ENCODE data around the gene TLR6. TPM values are rescaled to one million over a fixed set of nuclear protein-coding genes. Genes with fewer than 3 reads are reported as not detected.

TLR6 gene
- total RNA-seq, 1 experiment from 2014 or later: 1.5 TPM

DNA sequence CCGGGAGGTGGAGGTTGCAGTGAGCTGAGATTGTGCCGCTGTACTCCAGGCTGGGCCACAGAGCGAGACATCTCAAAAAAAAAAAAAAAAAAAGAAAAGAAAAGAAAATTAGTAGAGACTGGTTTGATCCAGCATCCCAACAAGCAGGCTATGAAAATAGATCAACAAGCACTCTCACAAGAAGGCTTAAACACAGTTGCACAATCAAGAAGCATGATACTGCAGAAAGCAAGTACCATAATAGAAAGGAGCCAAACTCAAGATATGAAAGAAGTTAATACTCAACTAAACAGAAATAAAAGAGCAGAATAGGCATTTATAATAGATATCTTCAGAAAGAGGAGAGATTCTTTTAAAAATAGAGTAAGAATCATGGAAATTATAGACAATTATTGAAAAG, 10.6 kb downstream of the TLR6 start:
- CTCF ChIA-PET: interaction anchor here (0.6 kb wide), 1 partner anchor 780 kb away, joined by 3 read pairs; no protein-coding TSS in a partner anchor
- Histone ChIP-seq H3K27me3 (replicated peaks; ENCODE audit: insufficient read depth, low read depth, low read length, poor library complexity) (no peaks in the 10 kb centered on the region), H3K27ac (ENCODE audit: low read depth, low read length, poor library complexity, severe bottlenecking) (no peak overlapping the region), H3K4me1 (ENCODE audit: insufficient read depth, low read length, poor library complexity, severe bottlenecking) (no peaks in the 10 kb centered on the region), H3K4me3 (ENCODE audit: low read depth, low read length, poor library complexity, severe bottlenecking) (no peak overlapping the region), H3K9me3 (ENCODE audit: low read depth, low read length, poor library complexity, severe bottlenecking) (no peaks in the 10 kb centered on the region), H3K36me3 (ENCODE audit: insufficient read depth, low read length, poor library complexity, severe bottlenecking) (no peaks in the 10 kb centered on the region)
- no TSS peak for BruUV-seq (replicated peaks)
- intact Hi-C loops (cut with micrococcal nuclease; ENCODE audit: unreplicated experiment): no loop called here
- POLR2A ChIA-PET (ENCODE audit: low non-redundant PET): no interaction called here
- TF ChIP-seq EZH2 (IDR thresholded peaks at IDR 0.05; ENCODE audit: borderline replicate concordance, low read depth, low read length, poor library complexity, severe bottlenecking): no peak
- no peak for DNase-seq (ENCODE audit: low spot score)

GRCh38 chr4:38842994-38843393, 13.6 kb downstream of the TLR6 start:
- H3K36me3 ChIP-seq (ENCODE audit: insufficient read depth, low read length, poor library complexity, severe bottlenecking): no peaks in the 10 kb centered on the region
- DNase-seq (ENCODE audit: low spot score): no peak
- CTCF ChIA-PET: no interaction called here

DNA sequence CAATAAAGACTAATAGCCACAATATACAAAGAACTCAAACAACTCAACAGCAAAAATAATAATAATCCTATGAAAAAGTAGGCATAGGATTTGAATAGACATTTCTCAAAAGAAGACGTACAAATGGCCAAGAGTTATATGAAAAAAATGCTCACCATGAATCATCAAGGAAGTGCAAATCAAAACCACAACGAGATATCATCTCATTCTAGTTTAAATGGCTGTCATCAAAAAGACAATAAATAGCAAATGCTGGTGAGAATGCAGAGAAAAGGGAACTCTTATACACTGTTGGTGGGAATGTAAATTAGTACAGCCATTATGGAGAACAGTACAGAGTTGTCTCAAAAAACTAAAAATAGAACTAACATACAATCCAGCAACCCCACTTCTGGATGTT, 18.8 kb downstream of the TLR6 start:
- no TSS peak for BruUV-seq (replicated peaks)
- intact Hi-C loops (cut with micrococcal nuclease; ENCODE audit: unreplicated experiment): no loop called here

More at GRCh38 chr4:38842994-38843393, 13.6 kb downstream of the TLR6 start:
- Histone ChIP-seq H3K4me3 (ENCODE audit: low read depth, low read length, poor library complexity, severe bottlenecking) (no peak overlapping the region), H3K4me1 (ENCODE audit: insufficient read depth, low read length, poor library complexity, severe bottlenecking) (no peaks in the 10 kb centered on the region), H3K27me3 (replicated peaks; ENCODE audit: insufficient read depth, low read depth, low read length, poor library complexity) (no peaks in the 10 kb centered on the region), H3K27ac (ENCODE audit: low read depth, low read length, poor library complexity, severe bottlenecking) (no peak overlapping the region), H3K9me3 (ENCODE audit: low read depth, low read length, poor library complexity, severe bottlenecking) (no peaks in the 10 kb centered on the region)
- POLR2A ChIA-PET (ENCODE audit: low non-redundant PET): no interaction called here
- no TSS peak for BruUV-seq (replicated peaks)
- intact Hi-C loops (cut with micrococcal nuclease; ENCODE audit: unreplicated experiment): no loop called here
- TF ChIP-seq EZH2 (IDR thresholded peaks at IDR 0.05; ENCODE audit: borderline replicate concordance, low read depth, low read length, poor library complexity, severe bottlenecking) (no peak), CTCF (conservative IDR thresholded peaks at IDR 0.05; ENCODE audit: low read depth, low read length) (no peak)

More for the DNA sequence above, 18.8 kb downstream of the TLR6 start:
- TF ChIP-seq CTCF (conservative IDR thresholded peaks at IDR 0.05; ENCODE audit: low read depth, low read length) (no peak), EZH2 (IDR thresholded peaks at IDR 0.05; ENCODE audit: borderline replicate concordance, low read depth, low read length, poor library complexity, severe bottlenecking) (no peak)
- no peak overlapping the region for H3K27ac ChIP-seq (ENCODE audit: low read depth, low read length, poor library complexity, severe bottlenecking)
- no peak overlapping the region for H3K4me3 ChIP-seq (ENCODE audit: low read depth, low read length, poor library complexity, severe bottlenecking)
- no peak for DNase-seq (ENCODE audit: low spot score)
- H3K9me3 ChIP-seq (ENCODE audit: low read depth, low read length, poor library complexity, severe bottlenecking): no peaks in the 10 kb centered on the region
- H3K4me1 ChIP-seq (ENCODE audit: insufficient read depth, low read length, poor library complexity, severe bottlenecking): no peaks in the 10 kb centered on the region
- ChIA-PET CTCF (no interaction called here), POLR2A (ENCODE audit: low non-redundant PET) (no interaction called here)
- H3K36me3 ChIP-seq (ENCODE audit: insufficient read depth, low read length, poor library complexity, severe bottlenecking): no peaks in the 10 kb centered on the region
- H3K27me3 ChIP-seq (replicated peaks; ENCODE audit: insufficient read depth, low read depth, low read length, poor library complexity): no peaks in the 10 kb centered on the region

Data from A673 (cell line).